ENCODE data around the gene KIF5B.

GRCh38 chr10:31974434-31975124 lies 81.6 kb downstream of the KIF5B start:
- TF ChIP-seq CTCF (conservative IDR thresholded peaks at IDR 0.05; ENCODE audit: low read depth, low read length) (no peak), EZH2 (IDR thresholded peaks at IDR 0.05; ENCODE audit: low read length, unreplicated experiment) (no peak)

Data from PC-3 (cell line).